IPS DF 4.7 (cell line): Measurements from ENCODE around the gene LCE1F.

Experiments
- DNase-seq: peaks from one replicate; pipeline ENCODE4 v3.0.0-alpha.2; 2013; ENCODE audit warnings: low spot score; ENCODE audit errors: extremely low read depth

The LCE1F gene, protein sequence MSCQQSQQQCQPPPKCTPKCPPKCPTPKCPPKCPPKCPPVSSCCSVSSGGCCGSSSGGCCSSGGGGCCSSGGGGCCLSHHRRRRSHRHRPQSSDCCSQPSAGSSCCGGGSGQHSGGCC

DNA sequence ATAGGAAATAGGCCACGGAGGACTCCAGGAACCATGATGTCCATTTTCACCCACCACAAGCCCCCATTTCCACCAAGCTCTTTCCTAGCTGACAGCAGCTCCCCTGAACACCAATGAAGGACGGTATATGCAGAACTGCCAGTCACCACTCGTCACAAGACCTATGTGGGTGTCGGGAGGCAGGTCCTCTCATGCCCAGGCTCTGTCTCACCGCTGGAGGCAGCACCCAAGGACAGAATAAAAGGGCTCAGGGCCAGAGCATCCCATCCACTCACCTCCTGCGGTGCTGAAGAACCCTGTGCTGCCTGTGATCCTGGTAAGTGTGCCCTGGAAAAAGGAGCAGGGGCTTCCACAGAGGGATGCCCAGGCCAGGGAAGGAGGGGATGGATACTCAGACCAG is at the start of gene LCE1F:
Gene LCE1F (plus strand): TSS at position 266 of the 400 bp plus-strand sequence. CDS start 1,232 bp downstream, outside the sequence.
- no peak for DNase-seq

DNA sequence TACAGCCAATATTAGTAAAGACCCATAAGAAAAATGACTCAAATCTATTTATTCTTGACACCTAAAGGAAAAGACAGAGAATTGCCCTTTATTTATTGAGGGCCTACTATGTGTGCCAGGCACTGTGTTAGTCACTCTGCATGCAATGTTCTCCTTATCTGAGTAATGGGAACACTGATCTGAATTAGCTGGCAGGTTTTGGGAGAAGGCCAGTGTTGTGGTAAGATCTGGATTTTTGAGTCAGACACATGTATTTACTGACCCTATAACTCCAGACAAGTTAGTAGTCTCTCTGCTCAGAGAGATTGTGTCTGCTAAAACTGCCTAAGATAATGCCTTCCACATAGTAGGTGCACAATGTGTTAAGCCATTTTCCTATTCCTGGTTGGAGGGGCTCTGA is 49.7 kb upstream of the LCE1F start:
- DNase-seq, result no peak

DNA sequence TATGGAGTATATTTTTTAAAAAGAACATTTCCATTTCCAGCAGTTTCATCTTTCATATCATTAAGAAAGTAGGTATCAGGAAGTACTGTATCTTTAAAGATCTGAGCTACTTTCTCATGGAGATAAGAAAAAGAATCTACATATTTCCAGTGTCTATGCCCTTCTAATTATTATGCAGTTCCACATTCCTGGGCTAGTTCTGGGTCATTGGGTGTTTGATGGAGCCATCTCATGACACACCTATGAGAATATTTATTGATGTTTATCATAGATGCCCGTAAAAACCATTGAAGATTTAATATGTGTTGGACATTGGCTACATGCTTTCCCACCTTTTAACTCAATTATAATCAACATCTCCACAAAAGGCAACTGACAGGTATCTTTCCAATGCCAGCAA is 46.0 kb upstream of the LCE1F start:
- no peak for DNase-seq

DNA sequence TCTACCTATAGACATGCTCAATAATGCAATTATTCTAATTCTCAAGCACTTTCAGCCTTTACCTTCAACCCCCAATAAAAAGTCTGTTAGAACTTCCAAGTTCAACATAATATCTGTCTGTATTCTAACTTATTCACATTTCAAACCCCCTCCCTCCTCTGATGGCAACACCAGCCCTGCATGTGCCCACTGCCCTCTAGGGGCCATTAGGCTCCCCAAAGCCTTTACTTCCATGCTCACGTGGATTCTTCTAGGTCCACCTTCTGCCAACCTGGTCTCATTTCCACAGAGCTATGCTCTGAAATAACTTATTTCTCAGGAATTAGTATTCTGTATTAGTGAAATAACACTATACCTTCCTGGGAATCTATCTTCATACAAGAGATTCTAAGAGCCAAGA is 39.3 kb upstream of the LCE1F start:
- no peak for DNase-seq

DNA sequence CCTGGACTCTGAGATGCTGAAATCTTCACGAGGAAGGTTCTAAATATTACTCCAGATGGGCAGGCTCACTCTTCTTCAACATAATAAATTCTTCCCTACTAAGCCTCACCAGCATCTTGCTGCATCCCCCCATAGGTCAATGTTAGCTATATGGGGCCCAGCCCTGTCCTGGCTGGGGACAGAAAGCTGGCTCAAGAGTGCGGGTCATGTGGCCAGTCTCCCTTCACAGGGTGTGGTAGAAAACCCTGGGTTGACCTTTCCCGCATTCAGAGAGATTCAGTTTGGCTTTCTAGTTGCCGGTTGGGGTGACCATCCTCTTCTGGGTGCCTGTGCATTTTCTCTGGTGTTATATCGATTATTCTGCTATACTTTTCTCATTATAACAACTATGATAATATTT is 36.9 kb upstream of the LCE1F start:
- no peak for DNase-seq

DNA sequence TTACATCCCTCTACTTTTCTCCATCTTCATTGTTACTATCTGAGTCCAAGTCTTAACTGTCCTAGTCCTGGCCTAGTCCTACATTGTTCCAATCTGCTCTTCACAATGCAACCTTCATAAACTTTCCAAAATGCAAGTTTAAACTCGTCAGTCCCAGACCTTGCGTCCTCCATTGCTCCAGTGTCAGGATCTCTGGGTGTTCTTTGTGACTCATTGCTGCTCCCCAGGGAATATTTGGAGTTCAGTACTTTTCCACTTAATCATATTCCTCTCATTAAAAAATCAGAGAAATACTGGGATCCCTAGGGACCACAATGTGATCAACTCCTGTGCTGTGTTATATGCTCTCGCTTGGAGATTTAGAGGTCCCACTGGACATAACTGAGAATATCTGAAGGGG is 35.1 kb upstream of the LCE1F start:
- no peak for DNase-seq

DNA sequence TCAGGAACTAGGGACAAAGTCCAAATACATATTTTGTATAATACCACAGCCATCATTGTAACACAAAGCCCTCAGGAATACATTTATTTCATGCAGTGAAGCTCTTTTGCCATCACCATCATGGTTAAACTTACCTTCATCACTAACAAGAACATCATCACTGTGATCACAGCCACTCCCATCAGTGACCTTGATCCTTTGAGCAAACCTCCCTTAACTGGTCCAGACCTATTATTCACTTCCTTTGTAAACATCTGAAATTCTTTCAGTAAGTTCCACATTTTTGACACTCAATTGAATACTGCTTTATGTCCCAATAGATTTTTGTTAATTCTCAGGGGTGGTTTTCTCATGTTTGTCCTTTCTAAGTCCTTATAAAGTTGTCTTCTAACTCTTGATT is 33.3 kb upstream of the LCE1F start:
- DNase-seq, result no peak

DNA sequence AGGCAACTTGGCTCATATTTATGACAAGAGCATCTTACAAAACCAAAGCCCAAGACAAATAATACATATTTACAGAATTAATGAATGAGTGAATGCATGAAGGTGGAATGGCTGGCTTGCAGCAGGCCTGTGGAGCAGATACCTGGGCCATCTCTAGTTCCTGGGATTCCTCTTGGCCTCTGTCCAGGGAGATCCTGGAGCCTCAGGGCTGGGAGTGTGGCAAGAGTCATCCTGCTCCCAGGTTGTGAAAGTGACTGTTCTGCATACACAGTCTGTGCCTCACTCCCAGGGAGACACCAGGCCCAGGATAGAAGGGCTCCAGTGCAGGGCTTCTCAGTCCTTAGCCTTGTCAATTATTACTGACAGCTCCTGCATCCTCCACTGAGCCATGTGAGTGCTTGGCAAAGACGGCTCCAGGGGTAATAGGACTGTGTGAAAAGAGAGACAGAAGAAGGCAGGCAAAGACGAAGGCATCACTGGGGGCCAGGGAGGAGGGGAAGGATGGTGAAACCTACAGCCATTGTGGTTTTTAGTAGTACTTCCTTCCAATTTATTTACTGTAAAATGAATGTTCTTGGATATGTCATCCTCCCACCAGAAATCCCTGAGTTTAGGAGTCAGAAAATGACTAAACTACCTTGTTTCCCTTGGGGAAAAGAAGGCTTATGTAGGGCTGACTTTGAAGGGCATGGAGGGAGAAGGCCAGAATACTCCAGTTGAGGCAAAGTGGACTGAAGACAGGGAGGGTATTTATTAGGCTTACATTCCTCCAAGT is 31.4 kb upstream of the LCE1F start:
- DNase-seq, result no peak

DNA sequence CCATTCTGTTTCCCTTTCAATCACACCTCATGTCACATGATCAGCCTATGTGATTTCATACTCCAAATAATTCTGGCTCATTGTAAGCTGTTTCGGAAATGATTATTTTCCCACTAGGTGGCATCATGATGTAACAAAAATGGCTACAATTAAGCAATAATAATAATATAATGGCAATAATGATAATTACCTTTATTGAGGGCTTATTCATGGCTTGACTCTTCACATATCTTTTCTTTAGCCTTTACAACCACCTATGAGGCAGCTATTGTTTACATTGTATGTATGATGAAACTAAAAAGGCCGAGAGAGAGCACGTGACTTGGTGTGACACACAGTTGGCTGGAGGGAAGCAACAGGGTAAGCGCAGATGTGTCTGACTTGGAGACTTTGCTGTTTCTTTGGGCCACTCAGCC is 29.6 kb upstream of the LCE1F start:
- DNase-seq, result no peak

DNA sequence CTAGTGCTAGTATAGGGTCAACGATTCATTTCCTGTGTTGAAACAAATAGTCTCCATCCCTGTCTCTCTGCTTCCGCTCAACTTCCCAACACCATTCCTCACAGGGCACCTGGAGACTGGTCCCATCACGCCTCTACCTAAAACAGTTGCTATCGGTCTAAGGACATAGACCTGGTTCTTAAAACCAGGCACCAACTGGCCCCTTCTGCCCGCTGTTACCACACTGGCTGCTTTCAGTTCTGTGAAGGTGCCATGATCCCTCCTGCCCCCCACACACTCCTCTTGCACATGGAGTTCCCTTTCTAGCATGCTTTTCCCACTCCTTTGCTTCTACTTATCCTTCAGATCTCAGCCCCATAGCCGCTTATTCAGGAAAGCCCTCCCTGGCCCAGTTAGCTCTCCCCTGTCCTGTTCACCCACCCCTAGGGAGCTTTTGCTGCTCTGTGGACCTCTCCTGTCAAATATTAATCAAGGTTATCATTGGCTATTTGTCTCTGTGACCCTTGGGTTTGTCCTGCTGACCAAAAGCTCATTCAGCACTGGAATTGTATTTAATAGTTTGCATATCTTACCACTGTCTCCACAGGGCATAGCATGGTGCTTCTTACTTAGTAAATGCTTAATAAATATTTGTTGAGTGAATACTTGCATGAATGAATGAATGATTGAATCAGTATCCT is 29.0 kb upstream of the LCE1F start:
- no peak for DNase-seq

DNA sequence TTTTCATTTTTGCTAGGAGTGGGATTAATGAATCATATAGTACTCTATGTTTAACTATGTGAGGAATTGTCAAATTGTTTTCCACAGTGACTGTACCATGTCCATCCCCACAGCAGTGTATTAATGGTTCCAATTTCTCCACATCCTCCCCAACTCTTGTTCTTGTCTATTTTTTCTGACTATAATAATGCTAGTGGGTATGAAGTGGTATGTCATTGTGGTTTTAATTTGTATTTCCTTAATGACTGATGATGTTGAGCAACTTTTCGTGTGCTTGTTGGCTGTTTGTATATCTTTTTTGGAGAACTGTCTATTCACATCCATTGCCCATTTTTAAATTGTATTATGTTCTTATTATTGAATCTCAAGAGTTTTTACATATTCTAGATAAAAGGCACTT is 27.1 kb upstream of the LCE1F start:
- no peak for DNase-seq

DNA sequence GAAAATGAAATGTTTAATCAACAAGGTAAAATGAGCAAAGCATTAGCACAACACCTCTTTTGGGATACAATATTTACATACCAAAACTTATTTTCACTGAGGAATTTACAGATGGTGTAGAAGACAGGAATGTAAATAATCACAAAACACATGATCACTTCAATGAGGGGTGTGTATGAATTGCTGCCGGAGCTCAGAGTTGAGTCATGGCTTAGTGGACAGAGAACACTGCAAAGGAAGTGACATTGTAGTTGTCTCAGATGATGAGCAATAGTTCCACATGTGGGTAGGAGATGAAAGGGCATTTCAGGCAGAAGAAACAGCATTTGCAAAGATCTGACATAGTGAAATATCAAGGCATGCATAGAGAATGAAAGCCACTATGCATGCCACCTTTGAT is 22.7 kb upstream of the LCE1F start:
- no peak for DNase-seq

DNA sequence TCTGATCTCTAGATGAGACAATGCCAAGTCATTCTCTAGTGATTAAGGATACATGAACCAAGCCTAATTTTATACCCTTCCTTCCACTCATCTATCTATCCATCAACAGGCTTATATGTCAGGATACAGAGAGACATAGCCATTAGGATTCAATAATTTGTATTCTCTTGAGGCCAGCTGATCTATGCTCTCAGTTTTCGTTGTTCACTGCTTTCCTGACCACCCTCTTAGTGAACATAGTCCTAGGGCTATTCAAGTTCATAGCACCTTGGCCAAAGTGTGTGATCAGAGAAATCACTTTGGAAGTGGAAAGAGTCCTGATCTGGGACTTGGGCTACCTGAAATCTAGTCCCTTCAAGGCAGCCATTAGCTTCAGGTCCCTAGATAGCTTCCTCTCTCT is 21.4 kb upstream of the LCE1F start:
- DNase-seq, result no peak

DNA sequence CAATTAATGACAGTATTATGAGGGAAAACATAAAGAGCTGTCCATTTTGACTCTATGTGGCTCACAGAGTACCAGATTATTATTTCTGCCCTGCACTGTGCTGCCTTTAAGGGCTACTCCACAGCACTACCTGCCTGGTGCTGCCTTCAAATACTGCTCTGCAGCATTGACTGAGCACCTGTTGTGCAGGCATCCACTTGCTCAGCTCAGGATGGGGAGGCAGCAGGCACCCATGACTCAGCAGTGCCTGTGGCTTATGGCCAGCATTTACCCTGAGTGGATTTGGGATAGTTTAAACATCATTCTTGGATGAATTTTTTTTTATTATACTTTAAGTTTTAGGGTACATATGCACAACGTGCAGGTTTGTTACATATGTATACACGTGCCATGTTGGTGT is 18.1 kb upstream of the LCE1F start:
- no peak for DNase-seq

DNA sequence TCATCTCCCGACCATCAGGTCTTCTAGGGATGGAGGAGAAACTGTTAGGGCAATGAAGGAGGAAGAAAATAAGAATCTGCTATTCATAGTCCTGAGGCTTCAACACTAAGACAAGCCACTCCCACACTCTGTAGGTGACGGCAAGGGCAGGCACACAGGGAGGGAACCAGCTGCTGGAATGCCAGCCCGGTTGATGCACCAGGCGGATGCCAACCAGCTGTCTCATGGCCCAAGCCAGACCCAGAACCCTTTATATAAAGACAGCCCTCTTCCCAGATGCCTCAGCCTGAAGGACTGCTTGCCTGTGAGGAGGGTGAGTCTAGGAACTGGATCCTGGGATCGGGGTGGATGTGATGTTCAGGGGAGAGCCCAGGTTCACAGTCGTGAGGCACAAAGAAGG is 17.2 kb upstream of the LCE1F start, which contains the start of gene KPRP:
Gene KPRP (plus strand): TSS at position 279 of the 400 bp plus-strand sequence. CDS start 1,564 bp downstream, outside the sequence.
- no peak for DNase-seq

DNA sequence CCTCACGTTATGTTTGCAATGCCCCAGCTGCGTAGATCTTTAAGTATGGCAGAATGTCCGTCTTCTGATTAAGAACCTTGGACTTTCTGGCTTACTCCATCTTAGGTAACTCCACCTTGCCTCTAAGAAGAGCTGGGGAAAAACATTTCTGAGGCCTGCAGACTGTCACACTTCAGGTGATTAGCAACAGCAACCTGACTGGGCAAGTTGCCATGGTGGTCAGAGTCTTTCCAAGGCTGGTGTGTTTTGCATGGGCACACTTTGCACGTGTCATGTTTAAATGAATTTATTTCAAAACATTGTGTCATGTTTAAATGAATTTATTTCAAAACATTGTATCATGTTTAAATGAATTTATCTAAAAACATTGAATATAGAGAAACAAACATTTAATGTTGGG is 16.3 kb upstream of the LCE1F start:
- DNase-seq, result no peak

DNA sequence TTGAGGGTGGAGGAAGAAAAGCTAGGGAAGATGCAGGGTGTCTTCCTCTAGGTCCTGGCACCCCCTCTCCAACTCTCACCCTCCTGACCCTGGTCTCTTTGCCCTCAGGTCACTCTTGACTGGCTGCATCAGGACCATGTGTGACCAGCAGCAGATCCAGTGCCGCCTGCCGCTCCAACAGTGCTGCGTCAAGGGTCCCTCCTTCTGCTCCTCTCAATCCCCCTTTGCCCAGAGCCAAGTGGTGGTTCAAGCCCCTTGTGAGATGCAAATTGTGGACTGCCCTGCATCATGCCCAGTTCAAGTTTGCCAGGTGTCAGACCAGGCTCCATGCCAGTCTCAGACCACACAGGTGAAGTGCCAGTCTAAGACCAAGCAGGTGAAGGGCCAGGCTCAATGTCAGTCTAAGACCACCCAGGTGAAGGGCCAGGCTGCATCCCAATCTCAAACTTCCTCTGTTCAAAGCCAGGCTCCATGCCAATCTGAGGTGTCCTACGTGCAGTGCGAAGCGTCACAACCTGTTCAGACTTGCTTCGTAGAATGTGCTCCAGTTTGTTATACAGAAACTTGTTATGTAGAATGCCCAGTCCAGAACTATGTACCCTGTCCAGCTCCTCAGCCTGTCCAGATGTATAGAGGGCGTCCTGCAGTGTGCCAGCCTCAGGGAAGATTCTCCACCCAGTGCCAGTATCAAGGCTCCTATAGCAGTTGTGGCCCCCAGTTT is 15.3 kb upstream of the LCE1F start:
- no peak for DNase-seq

DNA sequence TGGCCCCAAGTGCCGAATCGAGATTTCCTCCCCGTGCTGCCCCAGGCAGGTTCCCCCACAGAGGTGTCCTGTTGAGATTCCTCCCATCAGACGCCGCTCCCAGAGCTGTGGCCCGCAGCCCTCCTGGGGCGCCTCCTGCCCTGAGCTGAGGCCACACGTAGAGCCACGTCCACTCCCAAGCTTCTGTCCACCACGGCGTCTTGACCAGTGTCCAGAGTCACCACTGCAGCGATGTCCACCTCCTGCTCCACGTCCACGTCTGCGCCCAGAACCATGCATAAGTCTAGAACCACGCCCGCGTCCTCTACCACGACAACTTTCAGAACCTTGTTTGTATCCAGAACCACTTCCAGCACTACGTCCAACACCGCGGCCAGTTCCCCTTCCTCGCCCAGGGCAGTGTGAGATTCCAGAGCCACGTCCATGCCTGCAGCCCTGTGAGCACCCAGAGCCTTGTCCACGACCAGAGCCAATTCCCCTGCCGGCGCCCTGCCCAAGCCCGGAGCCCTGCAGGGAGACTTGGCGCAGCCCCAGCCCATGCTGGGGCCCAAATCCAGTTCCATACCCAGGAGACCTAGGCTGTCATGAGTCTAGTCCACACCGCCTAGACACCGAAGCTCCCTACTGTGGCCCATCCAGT is 14.3 kb upstream of the LCE1F start:
- DNase-seq, result no peak

DNA sequence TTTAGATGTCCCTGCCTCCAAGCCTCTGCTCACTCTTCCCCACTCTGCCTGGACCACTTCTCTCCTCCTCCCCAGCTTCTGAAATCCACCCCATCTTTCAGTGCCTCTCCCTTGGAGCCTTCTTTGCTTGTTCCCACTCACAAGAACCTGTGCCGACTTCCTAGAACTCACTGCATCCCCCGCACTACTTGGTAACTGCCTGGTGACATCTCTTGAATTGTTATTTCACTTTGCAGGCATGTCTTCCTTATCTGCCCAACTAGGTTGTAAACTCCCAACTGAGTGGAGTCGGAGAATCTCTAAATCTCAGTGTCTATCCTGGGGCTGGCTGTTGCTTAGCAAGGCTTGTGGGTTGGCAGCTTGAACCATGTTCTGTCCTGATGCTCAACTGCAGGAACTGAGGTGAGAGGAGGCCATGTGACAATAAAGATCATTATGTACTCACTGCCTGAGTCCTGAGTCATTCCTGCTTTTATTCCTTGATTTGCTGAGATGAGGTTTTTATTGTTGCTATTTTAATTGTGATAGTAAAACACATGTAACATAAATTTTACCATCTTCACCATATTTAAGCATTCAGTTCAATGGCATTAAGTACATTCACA is 13.2 kb upstream of the LCE1F start:
- no peak for DNase-seq

DNA sequence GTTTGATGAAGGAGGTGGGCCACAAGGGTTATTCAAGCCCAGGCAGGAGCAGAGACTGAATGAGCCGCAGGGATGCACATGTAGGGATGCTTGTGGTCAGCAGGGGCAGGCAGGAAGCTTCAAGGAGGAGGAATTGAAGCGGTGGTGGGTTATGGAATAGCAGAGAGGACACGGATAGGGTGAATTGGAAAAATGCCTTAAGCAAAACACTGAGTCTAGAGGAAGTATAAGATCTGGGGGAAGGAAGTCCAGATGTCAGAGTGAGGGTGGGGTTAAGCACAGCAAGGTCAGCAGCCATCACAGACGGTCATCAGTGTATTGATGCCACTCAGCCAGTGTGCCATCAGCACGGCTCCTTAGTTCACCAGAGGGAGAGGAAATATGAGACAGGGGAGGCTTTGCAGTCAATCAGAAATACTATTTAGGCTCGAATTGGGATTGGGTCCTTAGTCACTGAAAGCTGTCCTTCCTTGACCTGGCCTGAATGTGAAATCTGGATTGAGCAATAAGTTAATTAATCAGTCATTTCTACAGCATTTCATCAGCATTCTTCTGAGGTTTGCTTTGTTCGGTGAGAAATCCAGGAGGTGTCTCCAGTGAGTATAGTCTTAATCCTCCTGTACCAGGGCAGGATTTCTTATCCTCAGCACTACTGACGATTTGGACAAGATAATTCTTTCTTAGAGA is 6.0 kb upstream of the LCE1F start:
- DNase-seq, result no peak

DNA sequence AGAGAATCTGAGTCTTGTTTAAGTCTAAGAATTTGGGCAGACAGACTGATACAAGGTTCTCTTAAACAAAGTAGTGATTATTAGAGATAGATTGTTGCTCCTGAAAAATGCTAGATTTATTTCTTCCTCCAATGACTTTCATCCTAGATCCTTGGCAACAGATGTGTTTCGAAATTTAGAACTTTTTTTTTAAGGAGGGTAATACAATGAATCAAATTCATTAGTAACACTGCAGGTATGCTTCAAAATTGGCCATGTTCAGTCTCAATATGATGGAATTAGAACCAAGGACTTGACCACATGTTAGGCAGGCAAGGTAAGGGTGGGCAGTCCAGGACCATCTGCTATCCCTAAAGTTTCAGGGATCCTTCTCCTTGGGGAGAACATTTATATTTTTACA is 4.5 kb upstream of the LCE1F start:
- no peak for DNase-seq
